ENCODE measurements around the gene IGF2BP2.

DNA sequence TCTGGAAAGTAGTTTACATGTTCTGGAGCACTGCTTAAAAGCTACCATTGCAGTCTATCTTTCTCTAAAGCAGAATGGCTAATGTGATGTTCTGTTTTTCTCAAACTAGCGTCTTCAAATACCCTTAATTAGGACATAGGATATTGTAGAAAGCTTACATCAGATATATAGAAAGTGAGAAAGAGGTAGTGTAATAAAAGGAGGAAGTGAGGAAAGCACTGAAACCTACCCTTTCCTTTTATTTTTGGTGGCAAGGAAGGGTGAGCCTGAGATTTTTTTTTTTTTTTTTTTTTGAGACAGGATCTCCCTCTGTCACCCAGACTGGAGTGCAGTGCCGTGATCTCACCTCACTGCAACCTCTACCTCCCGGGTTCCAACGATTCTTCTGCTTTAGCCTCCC lies 229.3 kb downstream of the IGF2BP2 start:
- TF ChIP-seq POLR2A (IDR thresholded peaks at IDR 0.05; ENCODE audit: low read length) (no peak), GATA1 (IDR thresholded peaks at IDR 0.05; ENCODE audit: low read depth, low read length) (no peak)
